Liver (tissue), 9 donors: Measurements from ENCODE around the gene ISCA1. TPM values are rescaled to one million over a fixed set of nuclear protein-coding genes. Genes with fewer than 3 reads are reported as not detected.

Experiments
- DNase-seq: peaks from one replicate; pipeline ENCODE4 v3.0.0-alpha.2; 2017; ENCODE audit warnings: low spot score
- H3K27ac ChIP-seq, 2 donors: one replicate each; pipeline ENCODE4 v1.7.0; 2013; ENCODE audit warnings: inconsistent platforms in 2 of 2, low read length in 2 of 2, control low read depth in 1 of 2, low read depth in 1 of 2, mild to moderate bottlenecking in 1 of 2
- H3K27me3 ChIP-seq, 4 donors: one replicate each; pipeline versions ENCODE4 v1.6.1 to v1.7.0; 2013; ENCODE audit warnings: low read length in 3 of 4, inconsistent platforms in 1 of 4, mild to moderate bottlenecking in 1 of 4, moderate library complexity in 1 of 4; ENCODE audit not compliant: control insufficient read depth in 4 of 4, insufficient read depth in 4 of 4
- H3K36me3 ChIP-seq, 4 donors: one replicate each; pipeline versions ENCODE4 v1.6.1 to v1.7.0; 2013; ENCODE audit warnings: low read length in 3 of 4, mild to moderate bottlenecking in 3 of 4, low read depth in 1 of 4, moderate library complexity in 1 of 4; ENCODE audit not compliant: control insufficient read depth in 4 of 4, insufficient read depth in 3 of 4
- H3K4me1 ChIP-seq, 4 donors: one replicate each; pipeline versions ENCODE4 v1.6.1 to v1.7.0; 2013; ENCODE audit warnings: low read length in 3 of 4, mild to moderate bottlenecking in 3 of 4, moderate library complexity in 1 of 4; ENCODE audit not compliant: control insufficient read depth in 4 of 4, insufficient read depth in 4 of 4
- H3K4me3 ChIP-seq, 3 donors: one replicate each; pipeline versions ENCODE4 v1.6.1 to v1.7.0; 2013; ENCODE audit warnings: low read length in 3 of 3, control low read depth in 1 of 3, low read depth in 1 of 3, mild to moderate bottlenecking in 1 of 3
- H3K9ac ChIP-seq, 2 donors: one replicate each; pipeline ENCODE4 v1.7.0; 2013; ENCODE audit warnings: low read length in 2 of 2, mild to moderate bottlenecking in 2 of 2, moderate library complexity in 2 of 2, control low read depth in 1 of 2, low read depth in 1 of 2
- H3K9me3 ChIP-seq, 4 donors: one replicate each; pipeline versions ENCODE4 v1.6.1 to v1.7.0; 2013; ENCODE audit warnings: low read length in 3 of 4; ENCODE audit not compliant: control insufficient read depth in 4 of 4
- ATF3 ChIP-seq: IDR thresholded peaks from 2 replicates; pipeline ENCODE4 v1.6.1; 2016; ENCODE audit warnings: antibody characterized with exemption
- CTCF ChIP-seq: fragments of 150-350 bp; IDR thresholded peaks from 2 replicates; pipeline ENCODE4 v1.5.1; 2017; ENCODE audit warnings: improper control_type of control experiment, low read depth, low read length; ENCODE audit not compliant: missing input control
- EGR1 ChIP-seq, 2 donors: IDR thresholded peaks; 2 replicates each; pipeline ENCODE4 v1.6.1; 2016 to 2018; ENCODE audit warnings: antibody characterized with exemption in 2 of 2, low read depth in 2 of 2
- FOXA1 ChIP-seq: IDR thresholded peaks from 2 replicates; pipeline ENCODE4 v1.6.1; 2016; ENCODE audit warnings: antibody characterized with exemption
- FOXA2 ChIP-seq: IDR thresholded peaks from 2 replicates; pipeline ENCODE4 v1.6.1; 2016; ENCODE audit warnings: antibody characterized with exemption
- GABPA ChIP-seq, 2 donors: IDR thresholded peaks in 1 of 2; conservative IDR thresholded peaks in 1 of 2; 2 replicates each; pipeline ENCODE4 v1.6.1; 2016; ENCODE audit warnings: antibody characterized with exemption in 2 of 2, mild to moderate bottlenecking in 1 of 2, moderate library complexity in 1 of 2
- HNF4A ChIP-seq, 2 donors: conservative IDR thresholded peaks; 2 replicates each; pipeline ENCODE4 v1.6.1; 2016; ENCODE audit warnings: antibody characterized with exemption in 2 of 2, mild to moderate bottlenecking in 2 of 2
- HNF4G ChIP-seq: IDR thresholded peaks from 2 replicates; pipeline ENCODE4 v1.6.1; 2016; ENCODE audit warnings: antibody characterized with exemption
- JUND ChIP-seq, 2 donors: IDR thresholded peaks; 2 replicates each; pipeline ENCODE4 v1.6.1; 2016; ENCODE audit warnings: antibody characterized with exemption in 2 of 2
- MAX ChIP-seq: IDR thresholded peaks from 2 replicates; pipeline ENCODE4 v1.6.1; 2016; ENCODE audit warnings: antibody characterized with exemption
- NR2F2 ChIP-seq: IDR thresholded peaks from 2 replicates; pipeline ENCODE4 v1.6.1; 2016; ENCODE audit warnings: antibody characterized with exemption
- RAD21 ChIP-seq, 2 donors: IDR thresholded peaks; 2 replicates each; pipeline ENCODE4 v1.6.1; 2016; ENCODE audit warnings: antibody characterized with exemption in 2 of 2, mild to moderate bottlenecking in 2 of 2
- REST ChIP-seq: IDR thresholded peaks from 2 replicates; pipeline ENCODE4 v1.6.1; 2016; ENCODE audit warnings: antibody characterized with exemption, mild to moderate bottlenecking
- RXRA ChIP-seq, 2 donors: IDR thresholded peaks; 2 replicates each; pipeline ENCODE4 v1.6.1; 2017 to 2018; ENCODE audit warnings: antibody characterized with exemption in 2 of 2, mild to moderate bottlenecking in 1 of 2
- SP1 ChIP-seq: IDR thresholded peaks from 2 replicates; pipeline ENCODE4 v1.6.1; 2018; ENCODE audit warnings: antibody characterized with exemption, mild to moderate bottlenecking
- TAF1 ChIP-seq: conservative IDR thresholded peaks from 2 replicates; pipeline ENCODE4 v1.6.1; 2016; ENCODE audit warnings: antibody characterized with exemption, mild to moderate bottlenecking
- YY1 ChIP-seq: IDR thresholded peaks from 2 replicates; pipeline ENCODE4 v1.6.1; 2016; ENCODE audit warnings: antibody characterized with exemption, mild to moderate bottlenecking
- ZBTB33 ChIP-seq: IDR thresholded peaks from 2 replicates; pipeline ENCODE4 v1.6.1; 2016; ENCODE audit warnings: antibody characterized with exemption
- WGBS: extraction: QIAGEN DNeasy Blood & Tissue Kit; methylation state at CpG from one replicate; pipeline ENCODE4 v1.1.7; 2013; 5-methylcytosine and 5-hydroxymethylcytosine counted together
- polyA plus RNA-seq, 2 donors: library from polyadenylated mRNA; stranded (reverse) in 1 of 2; unstranded in 1 of 2; fragments of 200-250 nt in 1 of 2; fragments of >200 nt in 1 of 2; fragmentation: Nextera tagmentation in 1 of 2; extraction: Ambion mirVana in 1 of 2; gene quantifications; one replicate each; pipeline versions ENCODE4 v1.2.1 to v1.2.3, GENCODE V29; 2013 to 2015
- total RNA-seq, 2 donors: library from RNA; depleted of rRNA; stranded (reverse); fragments of >200 nt; gene quantifications; one replicate each; pipeline ENCODE4 v1.2.3, GENCODE V29; 2014
- donor health status: healthy.
- donor health status: healthy.
- donor health status: healthy.
- donor health status: healthy.
- donor health status: healthy.

The ISCA1 gene
- total and polyA plus RNA-seq, 4 donors, result 26.6 to 43.2 (median 27.8) TPM

- Histone ChIP-seq H3K9me3 (no peaks in the 10 kb centered on the region), H3K27me3 (no peaks in the 10 kb centered on the region), H3K9ac (no peak within 1 kb of the TSS), H3K36me3 (peaks cover 0 to 15% (median 13%) of the 10 kb centered on the region in 4 donors), H3K4me1 (no peaks in the 10 kb centered on the region), H3K27ac (no peak within 1 kb of the TSS), H3K4me3 (no peak within 1 kb of the TSS)
- 83% methylated on average over 8 of the region's 8 CpGs for WGBS
- DNase-seq, result no peak
- TF ChIP-seq NR2F2 (no peak), CTCF (no peak), HNF4A (conservative IDR thresholded peaks at IDR 0.05) (no peak), GABPA (IDR thresholded peaks at IDR 0.05 in 1 of 2, conservative IDR thresholded peaks at IDR 0.05 in 1 of 2) (no peak), ATF3 (no peak), FOXA1 (no peak), RAD21 (IDR thresholded peaks at IDR 0.05) (no peak), REST (no peak), RXRA (IDR thresholded peaks at IDR 0.05) (no peak), TAF1 (no peak), SP1 (no peak), ZBTB33 (no peak), FOXA2 (no peak), JUND (IDR thresholded peaks at IDR 0.05) (no peak), EGR1 (IDR thresholded peaks at IDR 0.05; ENCODE audit: low read depth in 2 of 2) (no peak), HNF4G (no peak), MAX (no peak), YY1 (no peak)
These were observed 22.8 kb downstream of the ISCA1 start, which contains the start of gene C9orf153 for GRCh38 chr9:86259557-86259956. C9orf153 (minus strand) TSS chr9:86259657; CDS start chr9:86229603, 30,054 bp downstream.
